Measurements from ENCODE around the gene NUDC.

The NUDC gene

GRCh38 chr1:26913389-26913753 lies 8.2 kb upstream of the NUDC start:
- no peak for TF ChIP-seq CTCF (IDR thresholded peaks at IDR 0.05; ENCODE audit: extremely low read depth, missing control alignments)
- DNase-seq (ENCODE audit: low spot score) = no peak

- no peak for TF ChIP-seq CTCF (IDR thresholded peaks at IDR 0.05; ENCODE audit: extremely low read depth, missing control alignments)
- DNase-seq (ENCODE audit: low spot score) = no peak
Measured at GRCh38 chr1:26913754-26914619, 7.6 kb upstream of the NUDC start, which contains the start of gene NR0B2. NR0B2 (minus strand) TSS chr1:26913975; CDS start chr1:26913940, 35 bp downstream.

DNA sequence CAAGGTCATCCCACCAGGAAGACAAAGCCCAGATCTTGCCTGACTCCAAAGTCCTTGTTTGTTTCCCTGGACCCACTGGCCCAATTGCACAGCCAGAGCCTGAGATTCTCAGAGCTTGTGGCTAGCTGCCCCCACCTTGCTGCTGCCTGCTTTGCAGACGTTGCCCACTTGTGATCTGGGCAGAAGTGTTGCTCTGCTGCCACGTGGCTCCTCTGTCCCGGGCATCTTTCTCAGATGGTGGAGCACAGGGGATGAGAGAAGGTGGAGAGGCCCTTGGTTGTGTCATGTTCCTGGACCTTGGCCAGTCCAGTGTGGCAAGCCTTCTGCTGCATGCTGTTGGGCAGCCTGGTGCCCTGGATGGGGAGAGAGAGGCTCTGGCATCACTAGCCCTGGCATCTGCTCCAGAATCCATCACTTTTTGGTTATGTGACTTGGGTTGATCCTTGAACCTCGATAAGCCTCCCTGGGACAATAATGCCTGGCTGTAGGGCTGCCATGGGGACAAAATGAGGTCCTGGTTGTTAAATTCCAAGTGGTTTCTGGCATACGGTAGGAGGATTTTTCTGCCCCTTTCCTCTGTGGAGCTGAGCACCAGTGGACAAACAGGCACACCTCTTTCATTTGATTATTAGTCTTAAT lies 6.2 kb upstream of the NUDC start:
- no peak for TF ChIP-seq CTCF (IDR thresholded peaks at IDR 0.05; ENCODE audit: extremely low read depth, missing control alignments)
- no peak for DNase-seq (ENCODE audit: low spot score)

GRCh38 chr1:26921126-26921539 lies 410 bp upstream of the NUDC start:
- no peak for DNase-seq (ENCODE audit: low spot score)
- no peak for TF ChIP-seq CTCF (IDR thresholded peaks at IDR 0.05; ENCODE audit: extremely low read depth, missing control alignments)

GRCh38 chr1:26922431-26922729 lies 837 bp downstream of the NUDC start:
- no peak for TF ChIP-seq CTCF (IDR thresholded peaks at IDR 0.05; ENCODE audit: extremely low read depth, missing control alignments)

GRCh38 chr1:26922901-26923300 lies 1.4 kb downstream of the NUDC start:
- no peak for TF ChIP-seq CTCF (IDR thresholded peaks at IDR 0.05; ENCODE audit: extremely low read depth, missing control alignments)

More at GRCh38 chr1:26922431-26922729, 837 bp downstream of the NUDC start:
- DNase-seq (ENCODE audit: low spot score) = no peak

DNA sequence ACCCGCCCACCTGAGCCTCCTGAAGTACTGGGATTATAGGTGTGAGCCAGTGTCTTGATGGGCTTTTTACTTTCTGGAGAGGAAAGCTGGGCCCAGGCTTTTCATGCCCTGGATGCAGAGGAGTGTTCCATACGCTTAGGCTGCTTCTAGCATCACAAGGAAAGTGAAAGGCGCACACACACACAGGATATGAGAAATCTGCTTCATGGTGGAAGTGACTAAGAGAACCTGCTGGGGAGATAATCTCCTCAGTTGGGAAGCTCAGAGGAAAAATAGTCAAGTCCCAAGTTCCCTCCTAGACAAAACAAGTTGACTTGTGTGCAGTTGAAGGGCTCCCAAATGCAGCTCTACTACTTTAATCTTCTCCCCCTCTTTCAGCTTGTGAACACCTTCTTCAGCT lies 2.2 kb downstream of the NUDC start:
- no peak for DNase-seq (ENCODE audit: low spot score)
- no peak for TF ChIP-seq CTCF (IDR thresholded peaks at IDR 0.05; ENCODE audit: extremely low read depth, missing control alignments)

More at GRCh38 chr1:26922901-26923300, 1.4 kb downstream of the NUDC start:
- DNase-seq (ENCODE audit: low spot score) = no peak

Measured in GM20000 (cell line).